Loucy (cell line): ENCODE measurements around the gene BAD.

ENCODE experiments used
- H2AFZ ChIP-seq: fragments of 200-600 bp; sonication (generic); 2 replicates; pipeline ENCODE4 v1.6.0; 2016; ENCODE audit warnings: antibody characterized with exemption, mild to moderate bottlenecking, low read length, moderate library complexity
- H3F3A ChIP-seq: fragments of 200-600 bp; 2 replicates; pipeline ENCODE4 v1.6.0; 2016; ENCODE audit warnings: antibody characterized with exemption, low read depth, mild to moderate bottlenecking
- H3K27me3 ChIP-seq: fragments of 200-600 bp; sonication (generic); 2 replicates; pipeline ENCODE4 v1.6.1; 2014; ENCODE audit warnings: low read length, mild to moderate bottlenecking; ENCODE audit not compliant: insufficient read depth, poor library complexity, severe bottlenecking
- H3K36me3 ChIP-seq: fragments of 200-600 bp; sonication (generic); 2 replicates; pipeline ENCODE4 v1.6.1; 2016; ENCODE audit warnings: low read length; ENCODE audit not compliant: insufficient read depth
- H3K4me1 ChIP-seq: fragments of 200-600 bp; sonication (generic); 2 replicates; pipeline ENCODE4 v1.5.1; 2014; ENCODE audit warnings: low read length, mild to moderate bottlenecking; ENCODE audit not compliant: insufficient read depth, poor library complexity, severe bottlenecking
- H3K4me2 ChIP-seq: fragments of 200-600 bp; sonication (generic); 2 replicates; pipeline ENCODE4 v1.6.0; 2014; ENCODE audit warnings: antibody characterized with exemption, low read length, low read depth, mild to moderate bottlenecking; ENCODE audit not compliant: poor library complexity, severe bottlenecking
- H3K4me3 ChIP-seq: fragments of 200-600 bp; sonication (generic); 2 replicates; pipeline ENCODE4 v1.5.1; 2014; ENCODE audit warnings: low read length, mild to moderate bottlenecking, mixed read lengths; ENCODE audit not compliant: poor library complexity, severe bottlenecking
- H3K79me2 ChIP-seq: fragments of 200-600 bp; sonication (generic); 2 replicates; pipeline ENCODE4 v1.6.1; 2014; ENCODE audit warnings: low read length; ENCODE audit not compliant: insufficient read depth
- H3K9ac ChIP-seq: fragments of 200-600 bp; sonication (generic); 2 replicates; pipeline ENCODE4 v1.6.0; 2014; ENCODE audit warnings: mild to moderate bottlenecking, low read depth, low read length, moderate library complexity; ENCODE audit not compliant: poor library complexity, severe bottlenecking
- H3K9me2 ChIP-seq: fragments of 200-600 bp; sonication (generic); replicated peaks from 2 replicates; pipeline ENCODE4 v1.6.1; 2016; ENCODE audit warnings: low read depth, low read length, mixed read lengths
- H3K9me3 ChIP-seq: fragments of 200-600 bp; sonication (generic); 2 replicates; pipeline ENCODE4 v1.6.1; 2014; ENCODE audit warnings: mild to moderate bottlenecking, antibody characterized with exemption, low read length, low read depth; ENCODE audit not compliant: insufficient read depth
- H4K20me1 ChIP-seq: fragments of 200-600 bp; sonication (generic); 2 replicates; pipeline ENCODE4 v1.6.0; 2014; ENCODE audit warnings: antibody characterized with exemption, low read length, mild to moderate bottlenecking; ENCODE audit not compliant: insufficient read depth, poor library complexity, severe bottlenecking
- EZH2phosphoT487 ChIP-seq: fragments of 200-600 bp; IDR thresholded peaks from 2 replicates; pipeline ENCODE4 v1.6.1; 2018; ENCODE audit warnings: antibody characterized with exemption, mild to moderate bottlenecking, moderate library complexity, borderline replicate concordance
- TF ChIP-seq, protein P1 (sequence below): fragments of 200-600 bp; sonication (generic); conservative IDR thresholded peaks from 2 replicates; pipeline ENCODE4 v1.5.1; 2014; ENCODE audit warnings: mild to moderate bottlenecking, antibody characterized with exemption, low read length

Gene BAD

GRCh38 chr11:64225608-64226506, 58.6 kb downstream of the BAD start, which contains the start of the genes NUDT22 and TRPT1:
NUDT22 (plus strand) TSS chr11:64226274; CDS start chr11:64226653, 379 bp downstream.
TRPT1 (minus strand) TSS chr11:64226186; CDS start chr11:64225860, 326 bp downstream.
- TF ChIP-seq, protein P1, sequence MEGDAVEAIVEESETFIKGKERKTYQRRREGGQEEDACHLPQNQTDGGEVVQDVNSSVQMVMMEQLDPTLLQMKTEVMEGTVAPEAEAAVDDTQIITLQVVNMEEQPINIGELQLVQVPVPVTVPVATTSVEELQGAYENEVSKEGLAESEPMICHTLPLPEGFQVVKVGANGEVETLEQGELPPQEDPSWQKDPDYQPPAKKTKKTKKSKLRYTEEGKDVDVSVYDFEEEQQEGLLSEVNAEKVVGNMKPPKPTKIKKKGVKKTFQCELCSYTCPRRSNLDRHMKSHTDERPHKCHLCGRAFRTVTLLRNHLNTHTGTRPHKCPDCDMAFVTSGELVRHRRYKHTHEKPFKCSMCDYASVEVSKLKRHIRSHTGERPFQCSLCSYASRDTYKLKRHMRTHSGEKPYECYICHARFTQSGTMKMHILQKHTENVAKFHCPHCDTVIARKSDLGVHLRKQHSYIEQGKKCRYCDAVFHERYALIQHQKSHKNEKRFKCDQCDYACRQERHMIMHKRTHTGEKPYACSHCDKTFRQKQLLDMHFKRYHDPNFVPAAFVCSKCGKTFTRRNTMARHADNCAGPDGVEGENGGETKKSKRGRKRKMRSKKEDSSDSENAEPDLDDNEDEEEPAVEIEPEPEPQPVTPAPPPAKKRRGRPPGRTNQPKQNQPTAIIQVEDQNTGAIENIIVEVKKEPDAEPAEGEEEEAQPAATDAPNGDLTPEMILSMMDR, result peak; percentile 57
- no peak for TF ChIP-seq EZH2phosphoT487
- Histone ChIP-seq H3K36me3 (peaks cover 12% of the 10 kb centered on the region; the same call in 1 of the 2 replicates), H3K27me3 (no peaks in the 10 kb centered on the region), H4K20me1 (peaks cover 27% of the 10 kb centered on the region), H3F3A (no peaks in the 10 kb centered on the region), H3K9me3 (no peaks in the 10 kb centered on the region), H3K9me2 (no peaks in the 10 kb centered on the region), H3K4me2 (peak within 1 kb of the TSS; percentile 100), H3K4me3 (peak within 1 kb of the TSS; percentile 82), H3K9ac (peak within 1 kb of the TSS; percentile 98), H3K79me2 (peaks cover 39% of the 10 kb centered on the region), H3K4me1 (peaks cover 20% of the 10 kb centered on the region), H2AFZ (peak within 1 kb of the TSS; percentile 72)

- Histone ChIP-seq H3K27me3 (no peaks in the 10 kb centered on the region), H3K9me2 (no peaks in the 10 kb centered on the region), H3K79me2 (peaks cover 39% of the 10 kb centered on the region), H3K4me2 (peak overlapping the region; percentile 100), H3K4me3 (peak overlapping the region; percentile 82), H3K4me1 (peaks cover 20% of the 10 kb centered on the region), H2AFZ (no peak overlapping the region), H3K36me3 (peaks cover 20% of the 10 kb centered on the region; the same call in 1 of the 2 replicates), H3K9ac (peak overlapping the region; percentile 98), H3F3A (no peaks in the 10 kb centered on the region), H3K9me3 (no peaks in the 10 kb centered on the region), H4K20me1 (peaks cover 27% of the 10 kb centered on the region)
- TF ChIP-seq EZH2phosphoT487, result no peak
- TF ChIP-seq, protein P1, result no peak
Observed at GRCh38 chr11:64224891-64225607, 59.4 kb downstream of the BAD start.

GRCh38 chr11:64224151-64224890, 60.1 kb downstream of the BAD start:
- Histone ChIP-seq H3K9ac (peak overlapping the region; percentile 98), H3K4me3 (peak overlapping the region; percentile 82), H3K4me2 (peak overlapping the region; percentile 100)

More at GRCh38 chr11:64224151-64224890, 60.1 kb downstream of the BAD start:
- Histone ChIP-seq H2AFZ (no peak overlapping the region), H3K4me1 (peaks cover 20% of the 10 kb centered on the region), H4K20me1 (peaks cover 27% of the 10 kb centered on the region), H3K9me3 (no peaks in the 10 kb centered on the region), H3K36me3 (peaks cover 27% of the 10 kb centered on the region; the same call in 1 of the 2 replicates), H3K9me2 (no peaks in the 10 kb centered on the region), H3F3A (no peaks in the 10 kb centered on the region), H3K27me3 (no peaks in the 10 kb centered on the region), H3K79me2 (peaks cover 36% of the 10 kb centered on the region)
- TF ChIP-seq EZH2phosphoT487, result no peak
- TF ChIP-seq, protein P1, result no peak
